Mesothelial cell of epicardium (in vitro differentiated cells): ENCODE data around the gene JUND. TPM values are rescaled to one million over a fixed set of nuclear protein-coding genes. Genes with fewer than 3 reads are reported as not detected.
A peak's percentile ranks its signal among the peaks of the same experiment; 100 is the strongest.

Experiments
- DNase-seq, 2 experiments: peaks; one replicate each; pipeline ENCODE4 v3.0.0; 2021; ENCODE audit warnings: low spot score in 2 of 2; ENCODE audit not compliant: unreplicated experiment in 2 of 2
- H3K27ac Mint-ChIP-seq: 2 replicates; pipeline ENCODE4 v1.8.0; 2021; ENCODE audit warnings: mixed read lengths
- H3K27me3 Mint-ChIP-seq: 2 replicates; pipeline ENCODE4 v1.8.0; 2021; ENCODE audit warnings: low read depth, mixed read lengths
- H3K36me3 Mint-ChIP-seq: 2 replicates; pipeline ENCODE4 v1.8.0; 2021; ENCODE audit warnings: mixed read lengths
- H3K4me1 Mint-ChIP-seq: 2 replicates; pipeline ENCODE4 v1.8.0; 2021; ENCODE audit warnings: mixed read lengths
- H3K4me3 Mint-ChIP-seq: 2 replicates; pipeline ENCODE4 v1.8.0; 2021; ENCODE audit warnings: mild to moderate bottlenecking, moderate library complexity, mixed read lengths
- H3K9me3 Mint-ChIP-seq: 2 replicates; pipeline ENCODE4 v1.8.0; 2021; ENCODE audit warnings: mixed read lengths
- total RNA-seq: library from RNA; stranded (reverse); gene quantifications from 3 replicates; pipeline ENCODE4 v1.2.1, GENCODE V29; 2021
- TF ChIP-seq, protein P1 (sequence below): fragments of 200-600 bp; sonication (generic); IDR thresholded peaks from one replicate; pipeline ENCODE4 v1.5.0; 2021; ENCODE audit warnings: antibody characterized with exemption; ENCODE audit not compliant: unreplicated experiment

The JUND gene
- total RNA-seq, 1 donor from 2014 or later = 276 TPM

DNA sequence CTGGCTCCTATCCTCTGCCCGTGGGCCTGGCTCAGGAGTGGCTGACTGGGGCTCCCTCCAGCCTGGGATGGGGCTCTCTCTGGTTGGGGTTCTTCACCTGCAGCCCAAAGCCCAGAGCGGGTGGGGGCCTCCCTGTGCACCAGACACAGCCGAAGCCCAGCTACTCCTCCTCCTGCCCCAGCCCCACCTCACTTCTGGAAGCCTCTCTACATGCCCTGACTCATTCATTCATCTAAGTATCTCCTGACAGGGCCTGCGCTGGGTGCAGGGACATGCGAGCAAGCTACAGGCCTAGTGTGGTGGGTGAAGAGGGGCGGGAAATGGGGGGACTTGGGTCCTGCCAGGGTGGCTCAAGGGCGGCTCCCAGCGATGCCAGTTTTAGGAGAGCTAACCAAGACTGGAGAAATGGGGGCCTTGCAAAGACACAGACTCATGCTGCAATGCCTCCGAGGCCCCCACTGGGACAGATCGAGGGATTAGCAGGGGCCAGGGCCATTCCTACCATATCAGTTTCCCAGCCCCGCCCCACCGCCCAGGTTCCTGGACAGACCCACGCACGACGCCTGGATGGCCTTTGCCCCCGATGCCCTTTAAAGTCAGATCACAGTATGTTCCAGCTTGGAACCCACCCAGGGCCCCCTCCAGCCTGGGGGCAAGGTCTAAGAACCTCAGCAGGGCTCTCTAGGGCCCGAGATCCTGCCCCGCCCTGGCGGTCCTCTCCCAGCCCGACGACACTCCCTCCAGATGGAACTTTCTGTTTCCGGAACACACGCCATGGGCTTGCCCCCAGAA is 28.9 kb upstream of the JUND start:
- DNase-seq = no peak
- H3K9me3 Mint-ChIP-seq = no peaks in the 10 kb centered on the region
- H3K4me1 Mint-ChIP-seq = peaks cover 2% of the 10 kb centered on the region
- TF ChIP-seq, protein P1, sequence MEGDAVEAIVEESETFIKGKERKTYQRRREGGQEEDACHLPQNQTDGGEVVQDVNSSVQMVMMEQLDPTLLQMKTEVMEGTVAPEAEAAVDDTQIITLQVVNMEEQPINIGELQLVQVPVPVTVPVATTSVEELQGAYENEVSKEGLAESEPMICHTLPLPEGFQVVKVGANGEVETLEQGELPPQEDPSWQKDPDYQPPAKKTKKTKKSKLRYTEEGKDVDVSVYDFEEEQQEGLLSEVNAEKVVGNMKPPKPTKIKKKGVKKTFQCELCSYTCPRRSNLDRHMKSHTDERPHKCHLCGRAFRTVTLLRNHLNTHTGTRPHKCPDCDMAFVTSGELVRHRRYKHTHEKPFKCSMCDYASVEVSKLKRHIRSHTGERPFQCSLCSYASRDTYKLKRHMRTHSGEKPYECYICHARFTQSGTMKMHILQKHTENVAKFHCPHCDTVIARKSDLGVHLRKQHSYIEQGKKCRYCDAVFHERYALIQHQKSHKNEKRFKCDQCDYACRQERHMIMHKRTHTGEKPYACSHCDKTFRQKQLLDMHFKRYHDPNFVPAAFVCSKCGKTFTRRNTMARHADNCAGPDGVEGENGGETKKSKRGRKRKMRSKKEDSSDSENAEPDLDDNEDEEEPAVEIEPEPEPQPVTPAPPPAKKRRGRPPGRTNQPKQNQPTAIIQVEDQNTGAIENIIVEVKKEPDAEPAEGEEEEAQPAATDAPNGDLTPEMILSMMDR = no peak
- peaks cover 14% of the 10 kb centered on the region for H3K36me3 Mint-ChIP-seq
- no peak overlapping the region for H3K4me3 Mint-ChIP-seq
- no peak overlapping the region for H3K27ac Mint-ChIP-seq
- no peaks in the 10 kb centered on the region for H3K27me3 Mint-ChIP-seq

DNA sequence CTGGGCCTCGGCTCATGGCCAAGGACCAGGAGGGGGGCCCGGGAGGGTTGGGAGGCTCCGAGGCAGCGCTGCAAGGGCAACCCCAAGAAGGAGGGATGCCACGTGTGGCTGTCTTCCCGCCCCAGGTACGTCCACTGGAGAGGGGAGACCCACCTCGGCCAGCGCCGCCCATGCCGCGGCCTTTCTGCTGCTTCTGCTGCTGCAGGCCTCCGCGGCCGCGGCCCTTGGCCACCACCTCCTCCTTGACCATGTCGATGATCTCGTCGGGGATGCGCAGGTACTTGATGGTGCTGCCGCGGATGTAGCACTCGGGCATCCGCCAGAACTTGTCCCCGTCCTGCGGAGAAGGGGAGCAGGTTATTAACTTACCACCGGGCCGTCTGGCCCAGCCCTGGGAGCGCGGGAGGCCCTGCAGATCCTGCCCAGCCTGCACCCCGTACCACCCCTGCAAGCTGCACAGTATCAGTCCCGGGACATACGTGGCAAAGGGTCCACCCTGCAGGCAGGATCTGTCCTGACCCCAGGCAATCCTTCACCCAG is 28.2 kb upstream of the JUND start:
- H3K36me3 Mint-ChIP-seq = peaks cover 14% of the 10 kb centered on the region
- H3K4me3 Mint-ChIP-seq = no peak overlapping the region
- H3K4me1 Mint-ChIP-seq = peaks cover 7% of the 10 kb centered on the region
- H3K9me3 Mint-ChIP-seq = no peaks in the 10 kb centered on the region
- H3K27me3 Mint-ChIP-seq = no peaks in the 10 kb centered on the region
- no peak for DNase-seq
- TF ChIP-seq, protein P1 = no peak
- no peak overlapping the region for H3K27ac Mint-ChIP-seq

DNA sequence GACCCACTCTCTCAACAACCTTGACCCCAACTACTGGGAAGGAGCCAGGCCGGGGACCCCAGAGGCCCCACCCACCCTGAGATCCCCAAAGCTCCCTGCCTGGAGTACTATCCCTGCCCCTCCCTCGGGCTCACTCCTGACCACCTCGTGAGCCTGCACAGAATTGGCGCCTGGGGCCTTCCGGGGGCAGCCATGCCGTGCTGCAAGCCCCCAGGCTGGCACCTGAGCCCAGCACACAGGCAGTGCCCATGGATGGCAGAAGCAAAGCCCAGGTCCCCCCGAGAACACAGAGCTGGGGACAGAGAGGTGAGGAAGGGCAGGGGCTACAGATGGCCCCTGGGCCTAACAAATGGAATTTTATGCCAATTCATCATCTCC is 27.5 kb upstream of the JUND start:
- peaks cover 11% of the 10 kb centered on the region for H3K36me3 Mint-ChIP-seq
- H3K27me3 Mint-ChIP-seq = no peaks in the 10 kb centered on the region
- TF ChIP-seq, protein P1 = no peak
- no peak overlapping the region for H3K27ac Mint-ChIP-seq
- H3K4me3 Mint-ChIP-seq = no peak overlapping the region
- no peak for DNase-seq
- peaks cover 13% of the 10 kb centered on the region for H3K4me1 Mint-ChIP-seq
- H3K9me3 Mint-ChIP-seq = no peaks in the 10 kb centered on the region

DNA sequence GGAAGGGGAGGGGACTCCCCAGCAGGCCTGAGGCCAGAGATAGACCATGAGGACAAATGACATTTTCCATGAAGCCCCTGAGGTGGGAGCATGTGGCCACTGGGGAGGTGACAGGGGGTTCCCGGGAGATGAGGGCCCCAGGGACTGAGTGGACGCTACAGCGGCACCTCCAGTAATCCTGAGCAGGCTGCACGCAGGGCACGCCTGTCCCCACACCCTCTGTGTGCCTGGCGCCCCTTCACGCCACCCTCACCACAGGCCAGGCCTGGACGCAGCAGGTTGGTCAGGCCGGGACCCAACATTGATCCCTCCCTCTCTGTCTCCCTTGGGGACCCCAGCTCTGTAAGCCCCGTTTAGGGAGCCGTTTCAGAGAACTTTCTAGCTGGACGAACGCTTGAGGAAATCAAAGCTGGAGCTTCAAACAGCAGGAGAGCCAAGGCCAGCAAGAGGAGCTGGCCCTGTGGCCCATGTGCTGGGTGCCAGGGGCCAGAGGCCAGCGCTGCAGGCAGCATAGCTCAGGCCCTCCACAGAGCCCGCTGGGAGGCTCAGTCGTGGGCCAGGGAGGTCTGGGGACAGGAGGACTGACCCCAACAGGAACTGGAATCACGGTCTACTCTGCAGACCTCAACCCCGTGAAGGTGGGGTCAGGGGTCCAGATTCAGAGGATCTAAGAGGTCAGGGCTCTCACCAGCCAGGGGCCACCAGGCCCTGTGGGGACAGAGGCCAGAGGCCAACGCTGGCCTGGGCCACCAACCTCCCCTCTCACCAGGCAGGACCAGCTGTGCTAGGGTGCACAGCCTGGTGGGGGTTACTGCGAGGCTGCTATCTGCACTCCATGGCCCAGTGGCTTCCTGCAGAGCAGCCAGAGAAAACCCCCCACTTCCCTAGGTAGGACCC is 26.9 kb upstream of the JUND start:
- peaks cover 11% of the 10 kb centered on the region for H3K36me3 Mint-ChIP-seq
- no peak overlapping the region for H3K27ac Mint-ChIP-seq
- no peaks in the 10 kb centered on the region for H3K27me3 Mint-ChIP-seq
- H3K4me3 Mint-ChIP-seq = no peak overlapping the region
- DNase-seq = no peak
- no peaks in the 10 kb centered on the region for H3K9me3 Mint-ChIP-seq
- H3K4me1 Mint-ChIP-seq = peaks cover 19% of the 10 kb centered on the region
- TF ChIP-seq, protein P1 = no peak

DNA sequence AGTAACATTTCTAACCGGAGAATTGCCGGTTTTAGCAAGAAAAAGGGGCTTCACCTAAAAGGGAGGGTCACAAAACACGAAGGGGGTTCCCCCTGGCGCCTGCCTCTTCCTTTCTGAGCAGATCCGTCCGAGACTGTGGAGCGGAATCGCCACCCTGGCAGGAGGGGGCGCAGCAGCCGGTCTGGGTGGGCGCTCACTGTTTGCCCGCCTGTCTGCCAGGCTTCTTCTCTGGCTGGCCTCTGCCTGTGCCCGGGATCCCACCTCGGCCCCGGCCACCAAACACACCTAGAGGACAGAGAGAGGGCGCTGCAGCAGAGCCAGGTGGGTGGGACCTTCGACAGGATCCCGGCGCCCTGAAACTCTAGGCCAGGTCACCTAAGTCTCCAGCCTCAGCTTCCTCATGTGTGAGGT is 25.9 kb upstream of the JUND start:
- peaks cover 7% of the 10 kb centered on the region for H3K36me3 Mint-ChIP-seq

More for the DNA sequence above, 25.9 kb upstream of the JUND start:
- TF ChIP-seq, protein P1 = no peak
- no peak overlapping the region for H3K4me3 Mint-ChIP-seq
- no peaks in the 10 kb centered on the region for H3K27me3 Mint-ChIP-seq
- H3K27ac Mint-ChIP-seq = peak overlapping the region; percentile 89
- H3K9me3 Mint-ChIP-seq = no peaks in the 10 kb centered on the region
- no peak for DNase-seq
- H3K4me1 Mint-ChIP-seq = peaks cover 21% of the 10 kb centered on the region
